ENCODE data around the gene VWA7.
"Not testable (repeated sequence)": the region's sequence is repeated elsewhere in the genome, so short reads cannot be mapped to it uniquely, and the experiment has no call there.

VWA7 gene

DNA sequence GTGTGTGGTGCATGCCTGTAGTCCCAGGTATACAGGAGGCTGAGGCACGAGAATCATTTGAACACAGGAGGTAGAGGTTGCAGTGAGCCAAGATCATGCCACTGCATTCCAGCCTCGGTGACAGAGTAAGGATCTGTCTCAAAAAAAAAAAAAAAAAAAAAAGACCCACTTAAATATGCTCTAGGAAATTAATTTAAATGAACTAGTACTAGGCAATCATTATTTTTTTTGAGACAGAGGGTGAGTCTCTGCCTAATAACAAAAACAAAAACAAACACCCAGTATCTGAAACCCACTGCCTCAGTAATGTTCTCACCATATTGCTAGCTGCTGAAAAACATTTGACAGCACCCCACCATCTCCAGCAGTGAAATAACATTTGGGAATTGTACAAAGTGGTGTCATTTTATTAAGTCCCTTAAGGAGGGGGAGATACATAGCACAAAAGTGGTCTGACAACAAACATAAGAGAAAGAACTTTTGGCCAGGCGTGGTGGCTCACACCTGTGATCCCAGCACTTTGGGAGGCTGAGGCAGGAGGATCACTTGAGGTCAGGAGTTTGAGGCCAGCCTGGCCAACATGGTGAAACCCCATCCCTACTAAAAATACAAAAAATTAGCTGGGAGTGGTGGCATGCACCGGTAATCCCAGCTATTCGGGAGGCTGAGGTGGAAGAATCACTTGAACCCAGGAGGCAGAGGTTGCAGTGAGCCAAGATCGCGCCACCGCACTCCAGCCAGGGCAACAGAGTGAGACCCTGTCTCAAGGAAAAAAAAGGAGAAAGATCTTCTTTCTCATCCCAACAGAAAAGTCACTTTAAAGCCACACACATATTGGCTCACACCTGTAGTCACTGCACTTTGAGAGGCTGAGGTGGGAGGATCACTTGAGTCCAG lies 24.2 kb upstream of the VWA7 start:
- DNase-seq (ENCODE audit: low spot score): not testable (repeated sequence)

- DNase-seq (ENCODE audit: low spot score): no peak
Observed at GRCh38 chr6:31799781-31800180, 22.7 kb upstream of the VWA7 start.

DNA sequence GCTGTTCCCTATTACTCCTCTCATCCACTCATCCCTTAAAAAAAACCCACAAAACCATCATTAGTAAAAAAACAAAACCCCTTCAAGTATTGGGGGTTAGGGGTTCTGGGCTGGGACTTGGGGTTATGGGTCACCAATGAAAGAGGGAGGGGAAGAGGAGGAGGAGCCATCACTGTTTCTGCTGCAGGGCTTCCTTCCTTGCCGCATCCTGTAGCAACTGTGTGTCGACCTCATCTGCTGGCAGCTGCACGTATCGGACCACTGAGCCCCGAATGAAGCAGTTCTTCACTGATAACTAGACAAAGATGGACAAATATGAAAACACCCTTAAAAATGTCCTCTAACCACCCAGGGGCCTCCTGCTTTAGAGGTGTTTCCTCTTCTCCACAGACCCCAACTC lies 20.5 kb upstream of the VWA7 start:
- DNase-seq (ENCODE audit: low spot score): no peak

DNA sequence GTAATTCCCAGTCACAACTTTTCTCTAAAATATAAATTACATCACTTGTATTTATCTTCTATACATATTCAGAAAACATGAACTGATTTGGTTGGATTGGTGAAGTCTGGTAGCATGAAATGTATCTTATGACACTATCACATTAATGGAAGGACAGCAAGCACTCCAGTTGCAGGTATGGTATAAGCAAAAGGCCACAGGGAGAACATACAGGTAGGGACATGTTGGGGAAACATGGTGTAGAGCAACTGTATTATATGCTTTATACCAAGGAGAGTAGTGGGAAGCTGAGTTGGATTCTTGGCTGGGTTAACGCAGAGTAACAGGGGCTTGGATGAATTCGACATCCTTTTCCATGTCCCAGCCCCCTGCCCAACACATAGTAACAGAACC lies 19.9 kb upstream of the VWA7 start:
- no peak for DNase-seq (ENCODE audit: low spot score)

- peak; percentile 94 for DNase-seq (ENCODE audit: low spot score)
Observed at GRCh38 chr6:31795616-31796298, 18.6 kb upstream of the VWA7 start, which contains the start of gene VARS1. VARS1 (minus strand) TSS chr6:31795752; CDS start chr6:31795217, 535 bp downstream.

DNA sequence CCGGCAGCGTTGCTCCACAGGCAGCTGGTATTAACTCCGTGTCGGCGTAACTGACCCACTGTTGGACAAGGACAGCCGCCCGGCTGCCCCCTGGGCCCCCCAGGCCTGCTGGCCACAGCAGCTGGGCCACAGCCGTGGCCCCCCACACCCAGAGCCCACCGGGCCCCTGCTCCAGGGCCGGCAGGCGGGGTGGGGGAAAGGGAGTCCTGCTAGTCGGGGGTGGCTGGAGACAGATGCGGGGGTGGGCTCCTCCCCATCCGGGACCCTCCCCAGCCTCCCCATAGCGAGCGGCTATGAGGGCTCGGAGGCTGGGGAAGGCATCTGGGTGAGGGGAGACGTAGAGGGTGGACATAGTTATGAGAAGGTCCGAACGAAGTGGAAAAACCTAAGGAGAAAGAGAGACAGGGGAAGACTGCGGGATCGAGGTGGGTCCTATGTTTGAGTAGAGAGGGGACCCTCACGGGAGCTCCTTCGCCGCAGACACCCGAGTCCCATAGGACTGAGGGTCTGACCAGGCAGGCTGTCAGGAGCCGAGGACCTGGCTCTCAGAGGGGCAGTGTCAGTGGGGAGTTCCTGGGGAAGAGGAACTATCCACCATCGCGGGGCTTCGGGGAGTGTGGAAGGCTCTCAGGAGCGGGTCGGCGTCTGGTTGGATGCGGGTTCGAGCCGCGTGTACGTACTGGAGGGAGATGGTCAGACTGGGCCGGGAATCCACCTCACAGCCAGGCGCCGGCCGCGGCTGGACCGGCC lies 17.9 kb upstream of the VWA7 start:
- DNase-seq (ENCODE audit: low spot score): no peak

GRCh38 chr6:31794294-31794865 lies 17.3 kb upstream of the VWA7 start:
- DNase-seq (ENCODE audit: low spot score): peak; percentile 76

DNA sequence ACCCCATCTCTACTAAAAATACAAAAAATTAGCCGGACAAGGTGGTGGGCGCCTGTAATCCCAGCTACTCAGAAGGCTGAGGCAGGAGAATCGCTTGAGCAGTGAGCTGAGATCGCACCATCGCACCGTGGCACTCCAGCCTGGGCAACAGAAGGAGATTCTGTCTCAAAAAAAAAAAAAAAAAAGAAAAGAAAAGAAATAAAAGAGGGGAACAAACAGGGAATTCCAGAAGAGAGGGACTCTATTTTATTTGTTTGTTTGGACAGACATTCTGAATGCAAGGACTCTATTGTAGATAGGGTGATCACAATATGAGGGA lies 16.8 kb upstream of the VWA7 start:
- DNase-seq (ENCODE audit: low spot score): not testable (repeated sequence)

DNA sequence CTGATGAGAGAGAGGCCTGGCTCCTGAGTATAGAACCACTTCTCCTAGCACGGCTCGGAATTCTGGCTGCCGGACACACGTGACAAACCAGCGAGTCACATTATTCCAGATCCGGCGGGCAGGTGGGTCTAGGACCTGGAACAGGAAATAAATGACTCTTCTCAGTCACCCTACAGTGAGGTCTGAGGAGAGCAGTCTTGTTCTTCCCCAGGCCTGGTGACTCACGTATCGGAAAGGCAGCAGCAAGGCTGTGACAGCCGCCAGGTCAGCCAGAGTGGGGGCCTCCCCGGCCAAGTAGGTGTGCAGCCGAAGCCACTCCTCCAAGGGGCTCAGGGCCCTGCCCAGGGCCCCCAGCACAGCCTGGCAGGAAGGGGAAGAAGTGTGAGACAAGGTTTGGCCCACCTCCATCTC lies 15.6 kb upstream of the VWA7 start:
- peak; percentile 91 for DNase-seq (ENCODE audit: low spot score)

DNA sequence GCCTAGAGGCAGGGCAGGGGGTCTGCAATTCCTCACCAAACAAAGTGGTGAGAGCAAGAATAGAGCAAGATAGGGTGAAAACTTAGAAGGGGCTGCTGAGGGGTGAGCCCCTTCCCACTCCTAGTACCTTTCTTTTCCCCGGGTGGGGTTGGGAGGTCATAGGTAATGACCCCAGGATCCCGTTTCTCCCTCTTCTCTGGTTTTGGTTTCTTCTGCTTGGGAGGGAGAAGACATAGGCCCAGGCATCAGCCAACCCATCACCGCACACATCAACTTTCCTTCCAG lies 14.9 kb upstream of the VWA7 start:
- no peak for DNase-seq (ENCODE audit: low spot score)

DNA sequence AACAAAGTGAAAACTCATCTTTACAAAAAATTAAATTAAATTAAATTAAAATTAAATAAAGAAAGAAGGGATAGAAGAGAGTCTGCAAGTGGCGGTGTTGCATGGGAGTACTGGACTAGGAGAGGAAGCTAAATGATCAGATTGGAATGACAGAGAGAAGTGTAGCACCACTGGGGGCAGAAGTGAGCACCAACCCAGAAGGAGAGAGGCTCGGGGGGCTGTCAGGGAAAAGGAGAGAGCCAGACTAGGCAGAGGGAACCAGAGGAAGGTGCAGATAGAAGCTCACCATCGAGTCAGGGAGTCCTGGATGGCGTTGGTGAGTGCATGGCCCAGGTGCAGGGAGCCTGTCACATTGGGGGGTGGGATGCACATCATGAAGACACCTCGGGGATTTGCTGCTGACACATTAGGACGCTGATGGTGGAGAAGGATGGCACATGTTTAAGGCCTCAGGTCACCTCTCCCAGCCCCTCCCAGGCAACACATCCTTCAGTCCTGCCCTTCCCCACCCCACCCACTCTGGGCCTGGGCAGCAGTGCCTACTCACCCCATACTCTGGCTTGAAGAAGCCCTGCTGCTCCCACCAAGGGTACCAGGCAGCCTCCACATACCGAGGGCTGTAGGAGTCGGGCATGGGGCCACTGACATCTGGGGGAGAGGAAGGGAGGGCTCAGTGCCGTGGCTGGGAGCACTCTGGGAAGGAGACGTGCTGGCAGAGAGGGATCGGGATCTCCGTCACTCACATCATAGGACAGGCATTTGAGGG lies 14.4 kb upstream of the VWA7 start:
- DNase-seq (ENCODE audit: low spot score): peak; percentile 77

- no peak for DNase-seq (ENCODE audit: low spot score)
Observed at GRCh38 chr6:31785475-31785874, 8.3 kb upstream of the VWA7 start.

DNA sequence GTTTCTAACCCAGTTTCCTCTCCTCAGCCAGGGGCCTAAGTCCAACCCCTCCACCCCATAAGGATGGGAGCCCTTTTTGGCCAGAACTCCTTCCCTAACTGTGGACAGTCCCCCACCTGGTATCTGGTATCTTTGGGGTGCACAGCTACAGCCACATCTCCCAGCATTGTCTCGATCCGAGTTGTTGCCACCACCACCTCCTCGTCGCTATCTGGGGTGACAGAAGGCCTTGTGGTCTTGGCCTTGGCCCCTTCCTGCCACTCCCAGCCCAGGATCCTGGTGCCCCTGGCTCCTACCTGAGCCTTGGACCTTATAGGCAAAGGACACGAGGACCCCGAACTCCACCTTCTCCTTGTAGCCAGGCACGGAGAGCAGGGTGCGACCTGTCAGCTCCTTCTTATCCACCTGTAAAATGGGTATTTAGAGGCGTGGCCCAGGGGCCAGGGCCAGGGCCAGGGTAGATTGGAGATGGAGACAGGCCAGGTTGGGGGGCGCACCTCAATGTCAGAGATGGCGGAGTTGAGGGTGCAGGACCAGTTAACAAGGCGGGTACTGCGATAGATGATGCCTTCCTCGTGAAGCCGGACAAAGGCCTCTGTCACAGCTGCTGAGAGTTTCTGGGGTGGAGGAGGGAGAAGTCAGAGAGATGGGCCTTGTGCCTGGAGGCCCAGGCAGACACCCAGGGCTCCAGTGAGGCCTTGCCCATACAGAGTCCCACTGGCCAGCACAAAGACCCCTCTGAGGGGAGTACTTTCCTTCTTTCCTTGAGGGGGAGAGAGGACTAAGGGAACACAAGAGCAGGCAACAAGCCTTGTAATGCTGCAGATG lies 7.2 kb upstream of the VWA7 start:
- no peak for DNase-seq (ENCODE audit: low spot score)

- DNase-seq (ENCODE audit: low spot score): no peak
Observed at GRCh38 chr6:31782126-31782855, 5.2 kb upstream of the VWA7 start.

GRCh38 chr6:31781244-31782125 lies 4.4 kb upstream of the VWA7 start:
- no peak for DNase-seq (ENCODE audit: low spot score)

DNA sequence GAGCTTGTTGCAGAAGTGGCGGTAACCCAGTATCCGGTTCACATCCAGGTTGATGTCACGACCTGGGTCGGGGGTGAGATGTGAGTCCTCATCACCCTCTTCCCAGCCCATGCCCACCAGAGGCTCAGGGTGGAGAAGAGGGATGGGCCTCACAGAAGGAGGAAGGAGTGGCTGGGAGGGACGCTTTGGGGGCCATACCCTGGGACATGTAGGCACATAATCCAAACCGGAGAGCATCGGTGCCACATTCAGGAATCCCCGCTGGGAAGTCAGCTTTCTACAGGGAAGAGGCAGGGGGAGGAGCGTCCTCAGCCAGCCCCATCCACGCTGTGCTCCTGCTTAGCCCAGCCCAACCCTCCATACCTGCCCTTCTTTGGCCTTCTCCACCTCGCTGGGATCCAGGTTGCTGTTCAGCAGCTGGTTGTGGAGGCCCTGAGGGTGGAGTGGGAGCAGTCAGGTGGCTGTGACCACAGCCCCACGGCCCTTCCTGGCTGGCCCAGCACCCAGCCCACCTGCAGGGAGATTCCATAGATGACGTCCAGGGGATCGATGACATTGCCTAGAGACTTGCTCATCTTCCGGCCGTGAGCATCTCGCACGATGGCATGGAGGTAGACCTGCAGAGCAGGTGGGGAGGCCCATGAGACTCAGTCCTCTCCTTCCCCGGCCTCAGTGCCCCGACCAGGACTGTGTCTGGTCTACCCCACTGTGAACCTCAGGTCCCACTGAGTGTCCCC lies 3.5 kb upstream of the VWA7 start:
- DNase-seq (ENCODE audit: low spot score): no peak

- no peak for DNase-seq (ENCODE audit: low spot score)
Observed at GRCh38 chr6:31779908-31780307, 2.8 kb upstream of the VWA7 start.

Data from RKO (cell line).